Measurements from ENCODE around the gene CACNA1E. TPM values are rescaled to one million over a fixed set of nuclear protein-coding genes. Genes with fewer than 3 reads are reported as not detected.

The CACNA1E gene
- total and polyA plus RNA-seq, 2 of the 4 experiments (the other 2 are of a cell fraction) = not detected

DNA sequence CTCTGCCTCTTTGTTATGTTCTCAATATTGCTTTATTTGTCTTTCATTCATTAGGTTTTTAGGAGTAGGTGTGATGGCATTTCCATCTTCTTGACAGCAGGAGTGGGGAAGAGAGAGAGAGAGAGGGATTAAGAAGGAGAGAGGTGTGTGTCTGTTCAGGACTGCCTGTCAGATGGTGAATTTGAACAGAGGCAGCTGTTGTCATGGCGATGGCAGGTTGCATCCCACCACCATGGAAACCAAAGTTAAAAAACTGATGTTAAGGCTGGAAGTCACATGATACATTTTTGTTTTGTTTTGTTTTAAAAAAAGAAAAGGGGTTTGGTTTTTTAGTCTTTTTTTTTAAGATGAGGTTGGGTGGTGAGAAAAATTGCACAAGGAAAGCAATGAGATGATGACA is 18.3 kb downstream of the CACNA1E start:
- no peaks in the 10 kb centered on the region for H3K4me1 ChIP-seq (ENCODE audit: control insufficient read depth, insufficient read depth, low read length)
- no peaks in the 10 kb centered on the region for H4K20me1 ChIP-seq (ENCODE audit: insufficient read depth, low read length)
- DNase-seq = no peak
- no peak overlapping the region for H3K27ac ChIP-seq (ENCODE audit: insufficient read depth, low read length)
- no peaks in the 10 kb centered on the region for H3K9me1 ChIP-seq (ENCODE audit: insufficient read depth, low read length)
- no peak overlapping the region for H4K5ac ChIP-seq (ENCODE audit: low read depth, low read length)
- H3K4me2 ChIP-seq (ENCODE audit: low read depth, low read length) = no peak overlapping the region
- no peak overlapping the region for H2BK20ac ChIP-seq (ENCODE audit: low read depth, low read length)
- no peaks in the 10 kb centered on the region for H3K9me3 ChIP-seq (ENCODE audit: control insufficient read depth, insufficient read depth, low read length)
- no peak overlapping the region for H2AK9ac ChIP-seq (replicated peaks; ENCODE audit: low read depth, low read length, poor library complexity)
- dilution Hi-C loops (cut with HindIII; ENCODE audit: low sequenced_read_pairs, unreplicated experiment) (no loop called here), in situ Hi-C loops (cut with MboI; ENCODE audit: low sequenced_read_pairs) (no loop called here), intact Hi-C loops (cut with micrococcal nuclease) (no loop called here)
- ChIA-PET CTCF (no interaction called here), POLR2A (ENCODE audit: unreplicated experiment) (no interaction called here)
- no peak overlapping the region for H3K23ac ChIP-seq (ENCODE audit: low read depth, low read length)
- no peak overlapping the region for H3K18ac ChIP-seq (ENCODE audit: low read depth, low read length)
- no TSS peak for BruUV-seq (replicated peaks)
- no peak overlapping the region for H3K56ac ChIP-seq (ENCODE audit: extremely low read depth, insufficient read depth, low read length)
- TF ChIP-seq FOS (IDR thresholded peaks at IDR 0.05; ENCODE audit: low read depth, low read length) = no peak
- TF ChIP-seq, protein P1, sequence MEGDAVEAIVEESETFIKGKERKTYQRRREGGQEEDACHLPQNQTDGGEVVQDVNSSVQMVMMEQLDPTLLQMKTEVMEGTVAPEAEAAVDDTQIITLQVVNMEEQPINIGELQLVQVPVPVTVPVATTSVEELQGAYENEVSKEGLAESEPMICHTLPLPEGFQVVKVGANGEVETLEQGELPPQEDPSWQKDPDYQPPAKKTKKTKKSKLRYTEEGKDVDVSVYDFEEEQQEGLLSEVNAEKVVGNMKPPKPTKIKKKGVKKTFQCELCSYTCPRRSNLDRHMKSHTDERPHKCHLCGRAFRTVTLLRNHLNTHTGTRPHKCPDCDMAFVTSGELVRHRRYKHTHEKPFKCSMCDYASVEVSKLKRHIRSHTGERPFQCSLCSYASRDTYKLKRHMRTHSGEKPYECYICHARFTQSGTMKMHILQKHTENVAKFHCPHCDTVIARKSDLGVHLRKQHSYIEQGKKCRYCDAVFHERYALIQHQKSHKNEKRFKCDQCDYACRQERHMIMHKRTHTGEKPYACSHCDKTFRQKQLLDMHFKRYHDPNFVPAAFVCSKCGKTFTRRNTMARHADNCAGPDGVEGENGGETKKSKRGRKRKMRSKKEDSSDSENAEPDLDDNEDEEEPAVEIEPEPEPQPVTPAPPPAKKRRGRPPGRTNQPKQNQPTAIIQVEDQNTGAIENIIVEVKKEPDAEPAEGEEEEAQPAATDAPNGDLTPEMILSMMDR (conservative IDR thresholded peaks at IDR 0.05; ENCODE audit: low read depth, low read length) = no peak
- TF ChIP-seq RCOR1 (IDR thresholded peaks at IDR 0.05; ENCODE audit: insufficient replicate concordance, low read length) = no peak
- TF ChIP-seq RFX5 (IDR thresholded peaks at IDR 0.05; ENCODE audit: low read depth, low read length) = no peak
- TF ChIP-seq, protein P2, sequence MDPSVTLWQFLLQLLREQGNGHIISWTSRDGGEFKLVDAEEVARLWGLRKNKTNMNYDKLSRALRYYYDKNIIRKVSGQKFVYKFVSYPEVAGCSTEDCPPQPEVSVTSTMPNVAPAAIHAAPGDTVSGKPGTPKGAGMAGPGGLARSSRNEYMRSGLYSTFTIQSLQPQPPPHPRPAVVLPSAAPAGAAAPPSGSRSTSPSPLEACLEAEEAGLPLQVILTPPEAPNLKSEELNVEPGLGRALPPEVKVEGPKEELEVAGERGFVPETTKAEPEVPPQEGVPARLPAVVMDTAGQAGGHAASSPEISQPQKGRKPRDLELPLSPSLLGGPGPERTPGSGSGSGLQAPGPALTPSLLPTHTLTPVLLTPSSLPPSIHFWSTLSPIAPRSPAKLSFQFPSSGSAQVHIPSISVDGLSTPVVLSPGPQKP (IDR thresholded peaks at IDR 0.05; ENCODE audit: borderline replicate concordance, low read depth, low read length) = no peak
- TF ChIP-seq CEBPB (IDR thresholded peaks at IDR 0.05; ENCODE audit: low read depth, low read length) = no peak
- no peak for TF ChIP-seq MAFK (IDR thresholded peaks at IDR 0.05; ENCODE audit: low read depth, low read length)
- no peak for TF ChIP-seq SMC3 (IDR thresholded peaks at IDR 0.05; ENCODE audit: low read depth, low read length)
- no peaks in the 10 kb centered on the region for H3K27me3 ChIP-seq (ENCODE audit: control insufficient read depth, insufficient read depth, low read length)
- ATAC-seq (ENCODE audit: low read depth) = no peak
- no peak overlapping the region for H3K14ac ChIP-seq (replicated peaks; ENCODE audit: low read depth, low read length)
- no peak overlapping the region for H3K4me3 ChIP-seq (ENCODE audit: insufficient read depth, low read depth, low read length)
- H3K4ac ChIP-seq (ENCODE audit: low read depth, low read length) = no peak overlapping the region
- H4K8ac ChIP-seq (ENCODE audit: low read depth in 2 of 2, low read length in 2 of 2) = no peak overlapping the region
- no peak overlapping the region for H2BK5ac ChIP-seq (ENCODE audit: low read depth, low read length, poor library complexity, severe bottlenecking)
- H3K9ac ChIP-seq (ENCODE audit: low read depth, low read length) = no peak overlapping the region
- no peaks in the 10 kb centered on the region for H3K36me3 ChIP-seq (ENCODE audit: control insufficient read depth, insufficient read depth, low read length)
- H2BK120ac ChIP-seq (ENCODE audit: low read depth, low read length) = no peak overlapping the region
- no CpG with 5 or more reads among the region's 1 CpG for WGBS, 2 experiments (ENCODE audit: extremely low coverage in 2 of 2, insufficient read length in 1 of 2)
- H4K91ac ChIP-seq (ENCODE audit: insufficient read depth, low read depth, low read length) = no peak overlapping the region
- no peak overlapping the region for H2AK5ac ChIP-seq (ENCODE audit: low read depth, low read length)
- no peak overlapping the region for H2AFZ ChIP-seq (replicated peaks; ENCODE audit: low read length, poor library complexity)
- H2BK15ac ChIP-seq (ENCODE audit: low read depth, low read length) = no peak overlapping the region
- no peaks in the 10 kb centered on the region for H3K79me1 ChIP-seq (ENCODE audit: low read depth in 1 of 2, low read length in 2 of 2)

Measured in IMR-90 (cell line).